ENCODE measurements around the gene ENDOV.

DNA sequence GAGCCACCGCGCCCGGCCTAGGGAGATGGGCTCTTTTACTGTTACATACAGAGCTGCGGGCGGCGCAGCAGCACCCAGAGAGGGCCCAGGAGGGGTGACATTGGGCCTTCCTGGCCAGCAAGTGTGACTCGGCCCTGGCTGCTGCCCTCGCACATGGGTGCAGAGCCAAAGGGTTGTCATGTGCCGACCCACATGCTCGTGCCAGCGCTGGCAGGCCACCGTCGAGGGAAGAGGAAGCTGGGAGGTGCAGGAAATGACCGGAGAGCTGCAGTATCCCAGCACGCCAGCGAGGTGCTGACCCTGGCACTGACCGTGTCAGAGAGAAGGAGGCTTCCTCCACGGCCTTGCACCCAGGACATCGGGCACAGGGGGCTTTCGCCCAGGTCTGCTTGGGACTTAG lies 8.0 kb downstream of the ENDOV start:
- TF ChIP-seq, protein P1, sequence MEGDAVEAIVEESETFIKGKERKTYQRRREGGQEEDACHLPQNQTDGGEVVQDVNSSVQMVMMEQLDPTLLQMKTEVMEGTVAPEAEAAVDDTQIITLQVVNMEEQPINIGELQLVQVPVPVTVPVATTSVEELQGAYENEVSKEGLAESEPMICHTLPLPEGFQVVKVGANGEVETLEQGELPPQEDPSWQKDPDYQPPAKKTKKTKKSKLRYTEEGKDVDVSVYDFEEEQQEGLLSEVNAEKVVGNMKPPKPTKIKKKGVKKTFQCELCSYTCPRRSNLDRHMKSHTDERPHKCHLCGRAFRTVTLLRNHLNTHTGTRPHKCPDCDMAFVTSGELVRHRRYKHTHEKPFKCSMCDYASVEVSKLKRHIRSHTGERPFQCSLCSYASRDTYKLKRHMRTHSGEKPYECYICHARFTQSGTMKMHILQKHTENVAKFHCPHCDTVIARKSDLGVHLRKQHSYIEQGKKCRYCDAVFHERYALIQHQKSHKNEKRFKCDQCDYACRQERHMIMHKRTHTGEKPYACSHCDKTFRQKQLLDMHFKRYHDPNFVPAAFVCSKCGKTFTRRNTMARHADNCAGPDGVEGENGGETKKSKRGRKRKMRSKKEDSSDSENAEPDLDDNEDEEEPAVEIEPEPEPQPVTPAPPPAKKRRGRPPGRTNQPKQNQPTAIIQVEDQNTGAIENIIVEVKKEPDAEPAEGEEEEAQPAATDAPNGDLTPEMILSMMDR (IDR thresholded peaks at IDR 0.05): no peak
- TF ChIP-seq EP300 (IDR thresholded peaks at IDR 0.05): no peak
